Measurements from ENCODE around the gene EPAS1.

Gene EPAS1

DNA sequence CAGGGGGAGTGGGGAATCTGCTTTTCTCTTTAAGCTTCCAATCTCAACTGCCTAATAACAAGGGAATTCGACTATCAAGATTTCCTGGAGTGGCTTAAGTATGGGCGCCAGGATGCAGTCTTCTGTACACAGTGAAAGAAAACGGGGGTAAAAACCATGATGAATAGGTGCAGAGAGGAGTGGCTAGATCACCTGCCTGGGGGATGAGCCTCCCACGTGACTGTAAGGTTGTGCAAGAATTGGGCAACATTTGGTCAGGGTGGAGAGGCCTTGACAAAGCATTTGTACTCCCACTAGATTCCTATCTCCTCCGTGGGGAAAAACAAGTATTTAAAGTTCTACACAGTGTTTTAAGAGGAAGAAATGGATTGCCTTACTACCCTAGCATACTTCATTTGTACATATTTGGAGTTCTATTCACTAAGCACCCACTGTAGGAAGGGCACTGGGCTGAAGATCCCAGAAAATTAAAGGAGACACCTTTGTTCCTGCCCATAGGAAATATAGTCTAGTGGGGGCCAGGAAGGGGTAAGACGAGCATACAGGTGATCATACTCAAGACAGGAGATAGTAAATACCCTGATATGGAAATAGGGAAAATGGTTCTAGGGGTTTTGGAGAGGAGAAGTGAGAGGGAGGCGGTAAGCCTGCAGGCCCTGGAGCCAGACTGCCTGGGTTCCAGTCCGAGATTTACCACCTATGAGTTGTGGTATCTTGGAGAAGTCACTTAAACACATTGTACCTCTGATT is 29.2 kb downstream of the EPAS1 start:
- DNase-seq: no peak

- DNase-seq: no peak
Measured at GRCh38 chr2:46327627-46328026, 30.4 kb downstream of the EPAS1 start.

DNA sequence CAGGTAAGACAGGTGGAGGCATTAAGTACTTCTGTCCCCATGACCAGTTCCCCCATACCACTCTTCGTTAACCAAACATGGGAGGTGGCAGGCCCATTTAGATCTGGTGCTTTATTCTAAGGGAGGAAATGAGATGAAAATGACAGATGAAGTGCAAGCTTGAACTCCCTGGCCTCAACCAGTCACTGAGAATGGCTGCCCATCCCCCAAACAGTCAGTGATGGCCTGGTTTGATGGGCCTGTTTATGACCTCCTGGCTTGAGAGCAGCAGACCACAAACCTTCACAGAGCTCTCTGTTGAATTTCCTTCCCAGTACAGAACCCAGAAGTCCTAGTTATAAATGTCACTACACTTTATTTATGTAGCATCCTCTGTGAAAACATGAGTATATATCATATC is 31.1 kb downstream of the EPAS1 start:
- no peak for DNase-seq

DNA sequence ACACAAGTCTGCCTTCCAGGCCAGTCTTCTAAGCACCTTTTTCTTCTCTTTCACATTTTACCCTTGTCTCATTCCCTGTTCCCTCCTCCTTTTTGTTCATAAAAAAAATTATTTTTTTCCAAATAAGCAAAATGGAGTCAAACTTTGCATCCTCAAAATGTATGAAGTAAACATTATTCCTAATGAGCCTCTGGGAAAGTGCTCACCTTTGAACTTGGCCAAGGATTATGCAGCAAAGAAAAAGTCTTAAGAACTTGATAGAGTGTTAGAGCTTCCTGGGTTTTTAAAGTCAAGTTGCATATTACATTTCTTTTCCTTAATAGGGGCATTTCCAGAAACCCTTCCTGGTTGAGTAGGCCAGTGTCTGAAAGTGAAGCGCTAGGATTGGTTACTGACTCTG is 31.6 kb downstream of the EPAS1 start:
- DNase-seq: no peak

- DNase-seq: no peak
Measured at GRCh38 chr2:46329340-46329739, 32.1 kb downstream of the EPAS1 start.

DNA sequence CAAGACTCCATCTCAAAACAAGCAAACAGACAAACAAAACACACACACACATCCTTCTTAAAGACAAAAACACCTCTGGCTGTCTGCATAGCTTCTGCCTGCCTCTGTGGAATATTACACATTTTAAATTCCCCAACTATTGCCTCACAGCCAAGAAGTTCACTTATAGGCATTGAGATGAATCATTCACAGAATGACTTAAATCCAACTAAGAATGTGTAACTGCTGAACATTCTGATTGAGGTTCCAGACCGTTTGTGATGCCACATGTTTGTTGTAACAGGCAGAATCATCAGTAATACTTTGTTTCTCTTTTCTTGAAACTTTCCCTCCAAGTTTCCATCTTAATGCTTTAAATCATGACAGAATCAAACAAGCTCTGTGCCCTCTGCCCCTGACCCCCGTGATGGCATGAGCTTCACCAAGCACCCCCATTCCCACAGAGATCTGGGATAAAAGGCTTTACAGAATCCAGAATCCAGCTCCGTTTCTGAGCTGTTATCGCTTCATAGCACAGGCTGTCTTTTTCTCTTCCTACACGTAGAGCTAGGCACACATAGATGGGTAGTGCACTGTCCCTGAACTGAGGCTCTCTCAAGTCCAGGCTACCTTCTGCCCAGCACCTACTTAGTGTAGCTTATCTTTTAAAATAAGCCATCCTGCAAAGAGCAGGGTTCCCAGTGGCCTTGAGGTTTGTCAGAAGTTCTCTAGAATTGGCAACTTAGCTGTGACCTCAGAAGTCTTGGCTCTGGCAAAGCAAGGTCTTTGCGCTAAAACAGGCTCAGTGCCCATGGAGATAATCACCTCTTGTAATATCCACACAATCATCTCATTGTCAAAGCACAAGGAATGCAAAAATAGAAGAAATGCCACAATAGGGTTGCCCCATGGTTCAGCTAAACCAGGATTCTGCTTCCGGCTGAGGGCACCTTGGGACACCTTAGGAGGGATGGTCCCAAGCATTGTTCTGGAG is 32.9 kb downstream of the EPAS1 start:
- DNase-seq: no peak

GRCh38 chr2:46331109-46331766 is 34.0 kb downstream of the EPAS1 start:
- no peak for DNase-seq

GRCh38 chr2:46332686-46333281 is 35.6 kb downstream of the EPAS1 start:
- no peak for DNase-seq

- no peak for DNase-seq
Measured at GRCh38 chr2:46333912-46334311, 36.7 kb downstream of the EPAS1 start.

GRCh38 chr2:46334389-46335271 is 37.4 kb downstream of the EPAS1 start:
- no peak for DNase-seq

DNA sequence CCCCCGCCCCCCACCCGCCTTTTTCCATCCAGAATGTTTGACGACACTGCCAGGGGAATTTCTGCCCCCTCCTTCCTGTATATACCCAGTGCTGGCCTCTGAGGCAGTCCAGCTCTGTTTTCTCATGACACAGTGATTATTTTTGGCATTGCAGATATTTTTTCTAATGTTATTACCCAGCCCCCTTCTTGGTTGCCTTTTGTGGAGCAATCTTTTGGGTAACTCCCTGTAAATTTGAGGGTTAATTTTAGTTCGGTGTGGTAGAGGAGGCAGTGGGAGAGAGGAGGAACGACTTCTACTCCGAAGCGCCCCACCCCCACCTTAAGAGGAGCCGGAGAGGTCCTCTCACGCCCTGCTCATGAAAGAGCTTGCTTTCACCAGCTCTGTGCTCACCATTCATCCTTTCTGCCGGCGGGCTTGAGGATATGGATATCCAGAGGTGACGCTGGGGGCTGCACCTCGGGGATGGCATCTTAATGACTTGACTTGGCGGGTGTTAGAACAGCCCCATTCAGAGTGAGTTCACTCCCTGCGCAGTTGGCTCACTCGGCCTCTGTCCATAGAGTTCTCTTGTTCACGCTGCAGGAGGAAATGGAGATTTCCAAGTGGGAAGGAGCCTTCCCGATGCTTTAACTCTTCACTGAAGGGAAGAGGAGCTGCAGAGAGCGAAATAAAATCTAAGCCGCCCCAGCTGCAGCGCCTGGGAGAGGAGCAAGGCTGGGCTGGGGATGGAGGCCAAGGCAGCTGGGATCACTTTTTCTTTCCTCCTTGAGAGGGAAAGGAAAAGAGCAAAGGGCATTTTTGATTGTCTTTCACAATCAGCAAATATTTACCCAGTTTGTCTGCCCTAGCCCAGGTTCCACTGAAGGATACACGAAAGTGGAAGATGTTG is 38.4 kb downstream of the EPAS1 start:
- no peak for DNase-seq

- DNase-seq: no peak
Measured at GRCh38 chr2:46336283-46336959, 39.2 kb downstream of the EPAS1 start.

DNA sequence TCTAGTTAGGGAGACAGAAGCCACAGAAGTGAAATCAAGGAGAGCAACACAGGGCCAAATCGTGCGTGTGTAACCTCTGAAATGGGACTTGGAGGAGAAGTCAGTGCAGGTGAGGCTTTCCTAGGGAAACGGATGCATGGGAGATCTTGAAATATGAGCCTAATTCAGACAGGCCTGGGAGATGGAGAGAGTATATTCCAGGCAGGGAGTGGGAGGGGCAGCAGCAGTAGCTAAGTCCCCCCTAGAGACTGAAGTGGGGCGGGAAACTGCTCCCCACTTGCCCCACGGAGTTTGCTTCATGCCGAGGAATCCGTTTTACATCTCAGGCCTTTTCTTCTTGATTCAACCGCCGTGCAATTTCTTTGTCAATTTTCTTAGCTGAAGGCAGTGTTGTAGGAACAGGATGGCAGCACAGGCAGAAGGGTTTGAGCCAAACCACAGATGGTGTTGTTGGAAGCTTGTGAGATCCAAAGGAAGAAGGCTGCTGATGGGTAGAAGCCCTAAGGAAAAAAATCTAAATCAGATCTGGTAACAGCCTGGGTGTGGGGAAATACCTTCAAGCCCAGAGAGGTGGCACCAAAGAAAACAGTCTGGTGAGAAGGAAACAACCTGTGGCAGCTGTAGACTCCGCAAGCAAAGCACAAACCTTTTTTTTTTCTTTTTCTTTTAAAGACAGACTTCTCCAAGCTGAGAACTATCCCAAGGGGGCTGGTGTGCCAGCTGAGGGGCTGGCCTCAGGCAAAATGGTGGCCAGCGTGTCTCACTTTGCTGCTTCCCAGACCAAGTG is 40.2 kb downstream of the EPAS1 start:
- DNase-seq: no peak

- DNase-seq: no peak
Measured at GRCh38 chr2:46338674-46339073, 41.5 kb downstream of the EPAS1 start.

DNA sequence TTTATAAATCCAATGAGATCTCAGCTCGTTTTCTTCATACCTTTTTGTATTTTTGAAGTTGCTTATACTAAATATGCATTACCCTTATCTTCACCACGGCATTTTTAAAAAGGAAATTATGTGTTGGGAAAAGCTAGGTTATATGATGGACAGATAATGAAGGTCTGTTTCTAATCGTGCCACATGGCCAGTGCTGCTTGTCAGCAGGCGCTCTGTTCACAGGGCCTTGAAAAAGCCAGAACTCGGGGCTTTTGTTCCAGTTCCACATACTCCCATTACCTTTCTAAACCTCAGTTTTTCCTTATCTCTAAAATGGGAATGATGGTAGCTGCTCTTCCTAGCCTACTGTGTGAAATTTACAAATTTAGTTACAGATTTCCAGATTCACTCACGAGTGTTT is 42.0 kb downstream of the EPAS1 start:
- no peak for DNase-seq

DNA sequence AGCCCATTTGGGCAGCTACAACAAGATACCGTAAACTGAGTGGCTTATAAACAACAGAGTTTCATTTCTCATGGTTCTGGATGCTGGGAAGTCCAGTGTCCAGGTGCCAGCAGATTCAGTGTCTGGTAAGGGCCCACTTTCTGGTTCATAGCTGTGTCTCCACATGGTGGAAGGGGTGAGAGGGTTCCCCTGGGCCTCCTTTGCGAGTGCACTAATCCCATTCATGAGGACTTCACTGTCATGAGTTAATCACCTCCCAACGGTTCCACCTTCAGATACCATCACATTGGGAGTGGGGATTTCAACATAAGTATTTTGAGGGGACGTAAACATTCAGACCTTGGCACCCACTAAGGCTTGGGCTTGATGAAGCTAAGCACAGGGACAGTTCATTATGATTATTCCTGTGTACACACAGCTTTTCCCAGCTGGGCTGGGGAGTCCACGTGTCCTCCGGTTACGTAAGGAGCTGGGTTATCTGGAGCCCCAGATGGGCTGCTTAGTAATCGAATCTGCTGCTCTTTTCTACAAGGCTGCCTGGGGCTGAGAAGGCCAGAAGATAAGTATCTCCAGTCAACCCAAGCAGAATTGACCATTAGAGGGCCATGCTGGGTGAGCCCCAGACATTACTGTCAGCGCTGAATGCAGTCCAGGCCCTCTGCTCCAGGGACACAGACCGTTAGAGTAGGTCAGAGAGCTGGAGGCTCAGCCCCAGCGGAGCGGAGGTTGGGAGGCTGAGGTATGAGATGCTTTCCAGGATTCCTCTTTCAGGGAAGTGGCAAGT is 42.7 kb downstream of the EPAS1 start:
- no peak for DNase-seq

GRCh38 chr2:46340740-46341420 is 43.7 kb downstream of the EPAS1 start:
- no peak for DNase-seq
